Neural progenitor cell (in vitro differentiated cells): ENCODE results near the gene ZNF574. TPM values are rescaled to one million over a fixed set of nuclear protein-coding genes. Genes with fewer than 3 reads are reported as not detected.

Source experiments
- DNase-seq: peaks from one replicate; pipeline ENCODE4 v3.0.0-alpha.2; 2016; ENCODE audit warnings: low spot score
- H2AFZ ChIP-seq: fragments of 200-600 bp; sonication (generic); replicated peaks from 2 replicates; pipeline ENCODE4 v1.6.1; 2016; ENCODE audit warnings: antibody characterized with exemption
- H3F3A ChIP-seq: fragments of 200-600 bp; sonication (generic); 2 replicates; pipeline ENCODE4 v1.6.1; 2016; ENCODE audit warnings: antibody characterized with exemption, low read depth
- H3K27ac ChIP-seq: fragments of 200-600 bp; sonication (generic); 2 replicates; pipeline ENCODE4 v1.5.1; 2016; ENCODE audit warnings: mild to moderate bottlenecking
- H3K27me3 ChIP-seq: fragments of 200-600 bp; sonication (generic); 2 replicates; pipeline ENCODE4 v1.6.1; 2016; ENCODE audit warnings: mild to moderate bottlenecking, moderate library complexity
- H3K36me3 ChIP-seq: fragments of 200-600 bp; sonication (generic); 2 replicates; pipeline ENCODE4 v1.5.1; 2016
- H3K4me1 ChIP-seq: fragments of 200-600 bp; sonication (generic); 2 replicates; pipeline ENCODE4 v1.6.1; 2016; ENCODE audit warnings: mixed run types
- H3K4me2 ChIP-seq: fragments of 200-600 bp; sonication (generic); 2 replicates; pipeline ENCODE4 v1.6.1; 2016
- H3K4me3 ChIP-seq: fragments of 200-600 bp; sonication (generic); 2 replicates; pipeline ENCODE4 v1.5.1; 2016
- H3K79me2 ChIP-seq: fragments of 200-600 bp; sonication (generic); 2 replicates; pipeline ENCODE4 v1.6.1; 2016; ENCODE audit warnings: low read depth
- H3K9ac ChIP-seq: fragments of 200-600 bp; sonication (generic); 2 replicates; pipeline ENCODE4 v1.6.1; 2016
- H3K9me3 ChIP-seq: fragments of 200-600 bp; sonication (generic); 2 replicates; pipeline ENCODE4 v1.5.1; 2016; ENCODE audit warnings: low read depth
- H4K20me1 ChIP-seq: fragments of 200-600 bp; sonication (generic); 2 replicates; pipeline ENCODE4 v1.6.1; 2016; ENCODE audit warnings: low read depth
- H3K27ac Mint-ChIP-seq: 3 replicates; pipeline ENCODE4 v1.8.0; 2021; ENCODE audit warnings: mixed read lengths
- H3K27me3 Mint-ChIP-seq: 2 replicates; pipeline ENCODE4 v1.8.0; 2022; ENCODE audit warnings: low read depth, mild to moderate bottlenecking, inconsistent platforms, moderate library complexity, mixed read lengths; ENCODE audit not compliant: insufficient read depth
- H3K36me3 Mint-ChIP-seq: 3 replicates; pipeline ENCODE4 v1.8.0; 2021; ENCODE audit warnings: mixed read lengths
- H3K4me1 Mint-ChIP-seq: 3 replicates; pipeline ENCODE4 v1.8.0; 2021; ENCODE audit warnings: mixed read lengths
- H3K4me3 Mint-ChIP-seq: 3 replicates; pipeline ENCODE4 v1.8.0; 2021; ENCODE audit warnings: mild to moderate bottlenecking, moderate library complexity, mixed read lengths
- H3K9me3 Mint-ChIP-seq: 3 replicates; pipeline ENCODE4 v1.8.0; 2020; ENCODE audit warnings: mixed read lengths
- EZH2 ChIP-seq: fragments of 200-600 bp; sonication (generic); IDR thresholded peaks from 2 replicates; pipeline ENCODE4 v1.6.1; 2017; ENCODE audit warnings: antibody characterized with exemption, mild to moderate bottlenecking, moderate library complexity
- EZH2phosphoT487 ChIP-seq: fragments of 200-600 bp; sonication (generic); IDR thresholded peaks from 2 replicates; pipeline ENCODE4 v1.6.1; 2017; ENCODE audit warnings: antibody characterized with exemption
- total RNA-seq: library from RNA; depleted of rRNA; stranded (reverse); fragments of >200 nt; gene quantifications from 2 replicates; pipeline ENCODE4 v1.2.3, GENCODE V29; 2015; ENCODE audit warnings: low replicate concordance
- TF ChIP-seq, protein P1 (sequence below): fragments of 200-600 bp; sonication (generic); IDR thresholded peaks from 2 replicates; pipeline ENCODE4 v1.5.1; 2017; ENCODE audit warnings: antibody characterized with exemption, mild to moderate bottlenecking

ZNF574 gene
- total RNA-seq, 1 donor from 2014 or later, result 13.4 TPM

DNA sequence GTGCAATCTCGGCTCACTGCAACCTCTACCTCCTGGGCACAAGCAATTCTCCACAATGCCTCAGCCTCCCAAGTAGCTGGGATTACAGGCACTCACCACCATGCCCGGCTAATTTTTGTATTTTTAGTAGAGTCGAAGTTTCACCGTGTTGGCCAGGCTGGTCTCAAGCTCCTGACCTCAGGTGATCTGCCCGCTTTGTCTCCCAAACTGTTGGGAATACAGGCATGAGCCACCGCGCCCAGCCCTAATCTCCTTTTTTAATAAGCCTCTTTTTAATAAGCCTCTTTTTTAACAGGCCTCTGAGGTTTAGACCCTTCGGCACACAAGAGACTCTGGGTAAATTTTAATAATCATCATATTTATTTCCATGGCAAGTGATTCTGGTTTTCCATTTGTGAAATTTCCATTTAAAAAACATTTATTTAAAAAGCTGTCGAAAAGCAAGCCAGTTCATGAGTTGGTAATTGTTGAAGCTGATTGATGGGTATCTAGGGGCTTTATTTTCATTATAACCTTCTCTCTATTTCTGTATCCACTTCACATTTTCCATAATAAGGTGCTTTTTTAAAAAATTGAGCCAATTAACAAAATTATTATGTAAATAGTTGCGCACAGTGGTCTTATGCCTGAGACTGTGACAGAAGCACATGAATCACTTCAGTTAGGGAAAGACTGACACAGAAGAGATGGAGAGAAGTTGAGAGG lies 44.5 kb downstream of the ZNF574 start:
- Histone ChIP-seq H3K9ac (no peak overlapping the region), H3F3A (no peaks in the 10 kb centered on the region), H3K36me3 (no peaks in the 10 kb centered on the region), H3K9me3 (no peaks in the 10 kb centered on the region), H3K79me2 (no peaks in the 10 kb centered on the region), H2AFZ (no peak overlapping the region), H3K4me1 (no peaks in the 10 kb centered on the region), H3K27ac (no peak overlapping the region), H3K4me3 (no peak overlapping the region), H4K20me1 (no peaks in the 10 kb centered on the region), H3K27me3 (no peaks in the 10 kb centered on the region), H3K4me2 (no peak overlapping the region)
- H3K4me3 Mint-ChIP-seq, result no peak overlapping the region
- no peaks in the 10 kb centered on the region for H3K4me1 Mint-ChIP-seq
- no peak for TF ChIP-seq EZH2phosphoT487
- TF ChIP-seq, protein P1, sequence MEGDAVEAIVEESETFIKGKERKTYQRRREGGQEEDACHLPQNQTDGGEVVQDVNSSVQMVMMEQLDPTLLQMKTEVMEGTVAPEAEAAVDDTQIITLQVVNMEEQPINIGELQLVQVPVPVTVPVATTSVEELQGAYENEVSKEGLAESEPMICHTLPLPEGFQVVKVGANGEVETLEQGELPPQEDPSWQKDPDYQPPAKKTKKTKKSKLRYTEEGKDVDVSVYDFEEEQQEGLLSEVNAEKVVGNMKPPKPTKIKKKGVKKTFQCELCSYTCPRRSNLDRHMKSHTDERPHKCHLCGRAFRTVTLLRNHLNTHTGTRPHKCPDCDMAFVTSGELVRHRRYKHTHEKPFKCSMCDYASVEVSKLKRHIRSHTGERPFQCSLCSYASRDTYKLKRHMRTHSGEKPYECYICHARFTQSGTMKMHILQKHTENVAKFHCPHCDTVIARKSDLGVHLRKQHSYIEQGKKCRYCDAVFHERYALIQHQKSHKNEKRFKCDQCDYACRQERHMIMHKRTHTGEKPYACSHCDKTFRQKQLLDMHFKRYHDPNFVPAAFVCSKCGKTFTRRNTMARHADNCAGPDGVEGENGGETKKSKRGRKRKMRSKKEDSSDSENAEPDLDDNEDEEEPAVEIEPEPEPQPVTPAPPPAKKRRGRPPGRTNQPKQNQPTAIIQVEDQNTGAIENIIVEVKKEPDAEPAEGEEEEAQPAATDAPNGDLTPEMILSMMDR, result no peak
- TF ChIP-seq EZH2, result no peak
- peaks cover 6% of the 10 kb centered on the region for H3K9me3 Mint-ChIP-seq
- peaks cover 9% of the 10 kb centered on the region for H3K27me3 Mint-ChIP-seq
- no peaks in the 10 kb centered on the region for H3K36me3 Mint-ChIP-seq
- DNase-seq, result no peak
- no peak overlapping the region for H3K27ac Mint-ChIP-seq

DNA sequence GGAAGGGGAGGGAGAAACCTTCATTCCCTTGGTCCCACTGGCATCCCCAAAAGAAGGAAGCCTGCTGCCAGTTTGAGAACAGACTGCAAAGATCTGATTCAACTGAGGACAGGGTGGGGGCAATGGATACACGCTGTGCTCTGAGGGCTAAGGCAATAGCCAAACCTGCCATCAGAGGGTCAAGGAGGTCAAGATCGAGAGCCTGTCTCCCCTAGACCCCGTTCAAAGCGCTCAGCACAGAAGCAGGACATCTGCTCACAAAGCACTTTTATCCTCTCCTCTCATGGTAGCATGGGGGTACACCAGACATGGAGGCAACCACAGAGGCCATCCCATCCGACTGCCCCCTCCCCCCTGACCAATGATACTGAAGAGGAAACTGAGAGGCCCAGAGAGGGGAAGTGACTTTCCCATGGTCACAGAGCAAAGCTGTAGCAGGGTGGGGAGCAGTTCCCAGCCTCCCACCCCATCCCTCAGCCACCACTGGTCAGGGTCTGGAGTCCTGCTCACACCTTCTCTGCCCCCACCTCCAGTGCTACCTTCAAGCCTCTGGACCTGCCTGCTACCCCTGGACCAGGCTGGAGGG lies 45.2 kb downstream of the ZNF574 start:
- H3K36me3 ChIP-seq, result no peaks in the 10 kb centered on the region
- no peaks in the 10 kb centered on the region for H3F3A ChIP-seq
- H3K27ac ChIP-seq, result no peak overlapping the region
- H3K4me2 ChIP-seq, result no peak overlapping the region
- Mint-ChIP-seq H3K9me3 (peaks cover 10% of the 10 kb centered on the region), H3K4me1 (no peaks in the 10 kb centered on the region), H3K27me3 (peaks cover 9% of the 10 kb centered on the region), H3K4me3 (no peak overlapping the region), H3K27ac (no peak overlapping the region), H3K36me3 (no peaks in the 10 kb centered on the region)
- no peak overlapping the region for H3K9ac ChIP-seq
- no peaks in the 10 kb centered on the region for H3K27me3 ChIP-seq
- no peak for DNase-seq
- no peaks in the 10 kb centered on the region for H3K9me3 ChIP-seq
- no peak overlapping the region for H2AFZ ChIP-seq
- TF ChIP-seq EZH2phosphoT487 (no peak), EZH2 (no peak)
- TF ChIP-seq, protein P1, result no peak
- no peaks in the 10 kb centered on the region for H4K20me1 ChIP-seq
- H3K79me2 ChIP-seq, result no peaks in the 10 kb centered on the region
- H3K4me3 ChIP-seq, result no peak overlapping the region
- no peaks in the 10 kb centered on the region for H3K4me1 ChIP-seq

DNA sequence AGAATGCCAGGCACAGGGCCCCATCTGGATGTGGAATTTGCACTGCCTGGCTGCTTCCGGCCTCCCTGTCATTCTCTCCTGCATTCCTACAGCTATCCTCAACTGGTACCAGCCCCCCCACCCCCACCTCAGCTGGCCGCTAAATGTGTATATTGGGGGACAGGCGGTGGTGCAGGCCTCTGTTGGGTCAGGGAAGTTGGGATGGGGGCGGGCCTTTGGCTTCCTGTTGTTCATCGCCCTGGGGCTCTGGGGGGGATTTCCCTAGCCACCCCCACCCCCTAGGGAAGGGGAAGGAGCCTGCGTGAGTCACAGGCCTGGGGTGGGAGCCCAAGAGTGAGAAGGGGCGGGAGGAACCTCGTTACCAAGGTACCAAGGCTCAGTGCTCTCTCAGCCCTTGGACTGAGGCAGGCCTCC lies 45.7 kb downstream of the ZNF574 start:
- no peaks in the 10 kb centered on the region for H3K79me2 ChIP-seq
- H3K9me3 Mint-ChIP-seq, result peaks cover 10% of the 10 kb centered on the region
- no peak overlapping the region for H3K9ac ChIP-seq
- no peaks in the 10 kb centered on the region for H3K36me3 ChIP-seq
- H3K9me3 ChIP-seq, result no peaks in the 10 kb centered on the region
- no peaks in the 10 kb centered on the region for H3F3A ChIP-seq
- no peak for DNase-seq
- H3K27ac ChIP-seq, result no peak overlapping the region
- no peak overlapping the region for H3K4me3 ChIP-seq
- no peak overlapping the region for H3K4me3 Mint-ChIP-seq
- H3K4me1 Mint-ChIP-seq, result no peaks in the 10 kb centered on the region
- H3K36me3 Mint-ChIP-seq, result no peaks in the 10 kb centered on the region
- peaks cover 12% of the 10 kb centered on the region for H3K27me3 Mint-ChIP-seq
- H3K27ac Mint-ChIP-seq, result no peak overlapping the region
- H2AFZ ChIP-seq, result no peak overlapping the region
- no peaks in the 10 kb centered on the region for H3K4me1 ChIP-seq
- TF ChIP-seq EZH2phosphoT487 (no peak), EZH2 (no peak)
- TF ChIP-seq, protein P1, result no peak
- no peak overlapping the region for H3K4me2 ChIP-seq
- H4K20me1 ChIP-seq, result no peaks in the 10 kb centered on the region
- no peaks in the 10 kb centered on the region for H3K27me3 ChIP-seq
